Vagina (tissue), 2 donors: ENCODE results near the gene STIM1.
"Not testable (repeated sequence)": the region's sequence is repeated elsewhere in the genome, so short reads cannot be mapped to it uniquely, and the experiment has no call there.

Source experiments
- CTCF ChIP-seq, 3 experiments: fragments of 450-650 bp in 2 of 3; fragments of 200-600 bp in 1 of 3; sonication (generic) in 1 of 3; IDR thresholded peaks; one replicate each; pipeline ENCODE4 v1.5.1; 2017 to 2019; ENCODE audit warnings: antibody characterized with exemption in 3 of 3, mild to moderate bottlenecking in 2 of 3, moderate library complexity in 2 of 3
- POLR2A ChIP-seq, 2 donors: fragments of 450-650 bp; IDR thresholded peaks; one replicate each; pipeline ENCODE4 v1.6.1; 2017; ENCODE audit warnings: antibody characterized with exemption in 2 of 2, mild to moderate bottlenecking in 2 of 2, moderate library complexity in 2 of 2
- POLR2AphosphoS5 ChIP-seq, 2 donors: sonication (generic); formaldehyde crosslinking; IDR thresholded peaks; one replicate each; pipeline ENCODE4 v1.9.0; 2017; ENCODE audit warnings: antibody characterized with exemption in 2 of 2, mild to moderate bottlenecking in 2 of 2, low read depth in 1 of 2; ENCODE audit not compliant: insufficient read depth in 1 of 2

- TF ChIP-seq CTCF (IDR thresholded peaks at IDR 0.05); POLR2A (IDR thresholded peaks at IDR 0.05); POLR2AphosphoS5 (IDR thresholded peaks at IDR 0.05; ENCODE audit: insufficient read depth in 1 of 2, low read depth in 1 of 2): not testable (repeated sequence)
Measured at GRCh38 chr11:3814832-3815231, 40.6 kb upstream of the STIM1 start.
